HUES6 (cell line): Measurements from ENCODE around the gene FDX1.

ENCODE experiments used
- H3K27ac ChIP-seq: 2 replicates; pipeline ENCODE4 v1.7.0; 2013; ENCODE audit warnings: low read depth, mild to moderate bottlenecking, low read length, inconsistent platforms
- H3K27me3 ChIP-seq: 2 replicates; pipeline ENCODE4 v1.6.1; 2013; ENCODE audit warnings: low read length; ENCODE audit not compliant: control insufficient read depth, insufficient read depth
- H3K36me3 ChIP-seq: 2 replicates; pipeline ENCODE4 v1.6.1; 2013; ENCODE audit warnings: low read length; ENCODE audit not compliant: control insufficient read depth, insufficient read depth
- H3K4me1 ChIP-seq: 2 replicates; pipeline ENCODE4 v1.6.1; 2013; ENCODE audit warnings: low read length; ENCODE audit not compliant: control insufficient read depth, insufficient read depth
- H3K4me3 ChIP-seq: 2 replicates; pipeline ENCODE4 v1.5.1; 2013; ENCODE audit warnings: low read depth, low read length
- H3K9ac ChIP-seq: one replicate; pipeline ENCODE4 v1.6.1; 2013; ENCODE audit warnings: mild to moderate bottlenecking, low read length
- H3K9me3 ChIP-seq: 2 replicates; pipeline ENCODE4 v1.6.1; 2013; ENCODE audit warnings: low read depth, low read length; ENCODE audit not compliant: control insufficient read depth, insufficient read depth

FDX1 gene

DNA sequence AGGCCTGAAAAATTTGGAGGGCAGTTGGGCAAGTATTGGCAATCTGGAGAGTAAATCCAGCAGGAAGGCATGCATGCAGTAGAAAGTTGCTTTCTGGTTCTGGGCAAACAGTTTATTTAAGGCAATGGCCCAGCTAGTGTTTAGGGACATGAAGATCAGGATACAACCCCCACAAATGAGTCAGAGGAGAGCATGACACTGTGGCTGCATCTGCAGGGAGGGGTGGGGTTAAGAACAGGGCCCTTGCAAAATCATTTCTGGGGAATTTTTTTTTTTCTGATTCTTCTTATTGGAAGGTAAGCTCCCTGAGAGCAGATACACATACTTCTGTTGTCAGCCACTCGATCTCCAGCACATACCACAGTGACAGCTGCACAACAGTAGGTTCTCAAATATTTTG is 61.1 kb downstream of the FDX1 start:
- no peak overlapping the region for H3K27ac ChIP-seq
- H3K36me3 ChIP-seq, result no peaks in the 10 kb centered on the region
- H3K4me3 ChIP-seq, result no peak overlapping the region
- H3K9me3 ChIP-seq, result no peaks in the 10 kb centered on the region
- H3K9ac ChIP-seq, result no peak overlapping the region
- peaks cover 17% of the 10 kb centered on the region for H3K4me1 ChIP-seq
- H3K27me3 ChIP-seq, result no peaks in the 10 kb centered on the region

DNA sequence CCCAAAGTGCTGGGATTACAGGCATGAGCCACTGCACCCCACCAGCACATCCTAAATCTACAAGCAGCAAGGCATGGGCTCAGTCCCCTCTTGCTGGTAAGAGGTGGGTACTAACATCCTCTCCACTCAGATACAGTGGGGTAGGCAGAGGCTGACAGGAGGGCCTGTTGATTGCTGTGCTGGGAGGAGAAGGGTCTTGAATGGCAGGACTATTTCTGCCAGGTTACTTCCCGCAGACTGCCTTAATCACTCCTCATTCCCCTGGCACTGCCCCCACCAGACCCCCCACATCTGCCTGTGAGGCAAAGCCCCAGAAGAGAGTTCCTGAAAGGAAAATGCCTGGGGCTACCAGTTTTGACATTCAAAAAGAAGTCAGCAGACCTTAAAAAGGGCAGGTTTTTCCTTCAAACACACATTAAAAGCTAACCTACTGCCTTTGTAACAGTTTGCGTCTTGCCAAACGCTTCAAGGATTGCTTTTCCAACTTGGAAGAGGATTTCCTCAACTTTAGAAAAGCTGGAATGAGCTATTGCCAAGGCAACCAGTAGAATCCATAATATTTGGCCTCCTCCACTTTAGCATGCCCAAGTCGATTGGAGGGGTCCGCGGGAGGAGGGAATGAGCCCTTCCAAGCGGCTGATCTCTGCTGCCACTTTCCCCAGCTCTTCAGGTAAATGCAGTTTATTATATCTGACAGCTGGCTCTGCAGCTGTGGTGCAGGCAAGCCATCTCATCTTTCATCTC is 62.0 kb downstream of the FDX1 start:
- Histone ChIP-seq H3K9me3 (no peaks in the 10 kb centered on the region), H3K4me1 (peaks cover 17% of the 10 kb centered on the region), H3K9ac (no peak overlapping the region), H3K27me3 (no peaks in the 10 kb centered on the region), H3K36me3 (no peaks in the 10 kb centered on the region), H3K4me3 (no peak overlapping the region), H3K27ac (no peak overlapping the region)

- Histone ChIP-seq H3K27me3 (no peaks in the 10 kb centered on the region), H3K27ac (no peak overlapping the region), H3K4me3 (no peak overlapping the region), H3K4me1 (peaks cover 17% of the 10 kb centered on the region), H3K36me3 (no peaks in the 10 kb centered on the region), H3K9me3 (no peaks in the 10 kb centered on the region), H3K9ac (no peak overlapping the region)
Observed at GRCh38 chr11:110492321-110492685, 62.6 kb downstream of the FDX1 start.

GRCh38 chr11:110493346-110493745 is 63.6 kb downstream of the FDX1 start:
- no peak overlapping the region for H3K27ac ChIP-seq
- no peaks in the 10 kb centered on the region for H3K9me3 ChIP-seq
- no peaks in the 10 kb centered on the region for H3K27me3 ChIP-seq
- H3K36me3 ChIP-seq, result no peaks in the 10 kb centered on the region
- no peak overlapping the region for H3K9ac ChIP-seq
- H3K4me3 ChIP-seq, result no peak overlapping the region
- H3K4me1 ChIP-seq, result peaks cover 17% of the 10 kb centered on the region

DNA sequence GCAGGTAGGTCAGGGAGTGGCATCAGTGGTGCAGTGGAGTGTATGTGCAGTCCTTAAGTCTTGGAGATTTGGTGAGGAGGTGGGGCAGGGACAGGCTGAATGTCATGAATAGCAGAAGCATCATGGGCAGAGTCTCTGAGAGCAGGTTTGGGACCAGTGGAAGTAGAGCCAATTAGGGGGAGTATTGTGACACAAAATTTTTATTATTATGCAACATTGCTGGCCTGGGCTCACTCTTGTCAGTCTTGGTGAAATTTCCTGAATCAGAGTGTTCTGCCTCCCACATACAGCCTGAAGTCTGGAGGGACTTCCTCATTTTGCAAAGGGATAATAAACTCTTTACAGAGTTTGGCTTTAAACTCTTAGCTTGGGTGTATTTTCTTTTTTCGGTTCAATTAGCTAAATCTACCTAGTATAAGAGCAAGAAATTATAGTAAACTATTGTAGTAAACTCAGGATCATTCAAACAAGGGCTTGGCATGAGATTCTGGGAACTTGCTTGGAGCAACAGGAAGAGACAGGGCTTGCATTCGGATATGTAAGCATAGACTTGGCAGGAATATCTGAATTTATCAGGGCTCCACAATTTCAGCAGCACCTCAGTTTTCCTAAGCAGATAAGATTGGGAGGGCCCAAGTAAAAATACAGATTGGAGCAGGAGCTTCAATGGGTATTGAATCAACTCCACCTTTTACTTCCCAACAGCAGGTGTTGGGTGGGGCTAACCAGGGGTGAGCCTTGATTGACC is 67.7 kb downstream of the FDX1 start:
- H3K27ac ChIP-seq, result no peak overlapping the region
- no peak overlapping the region for H3K4me3 ChIP-seq
- H3K9me3 ChIP-seq, result no peaks in the 10 kb centered on the region
- H3K27me3 ChIP-seq, result no peaks in the 10 kb centered on the region
- peaks cover 2% of the 10 kb centered on the region; the same call in 1 of the 2 replicates for H3K4me1 ChIP-seq
- H3K36me3 ChIP-seq, result no peaks in the 10 kb centered on the region
- no peak overlapping the region for H3K9ac ChIP-seq

- Histone ChIP-seq H3K9ac (no peak overlapping the region), H3K27ac (no peak overlapping the region), H3K4me3 (no peak overlapping the region), H3K27me3 (no peaks in the 10 kb centered on the region), H3K36me3 (no peaks in the 10 kb centered on the region), H3K9me3 (no peaks in the 10 kb centered on the region), H3K4me1 (no peaks in the 10 kb centered on the region)
Observed at GRCh38 chr11:110501428-110501827, 71.7 kb downstream of the FDX1 start.

DNA sequence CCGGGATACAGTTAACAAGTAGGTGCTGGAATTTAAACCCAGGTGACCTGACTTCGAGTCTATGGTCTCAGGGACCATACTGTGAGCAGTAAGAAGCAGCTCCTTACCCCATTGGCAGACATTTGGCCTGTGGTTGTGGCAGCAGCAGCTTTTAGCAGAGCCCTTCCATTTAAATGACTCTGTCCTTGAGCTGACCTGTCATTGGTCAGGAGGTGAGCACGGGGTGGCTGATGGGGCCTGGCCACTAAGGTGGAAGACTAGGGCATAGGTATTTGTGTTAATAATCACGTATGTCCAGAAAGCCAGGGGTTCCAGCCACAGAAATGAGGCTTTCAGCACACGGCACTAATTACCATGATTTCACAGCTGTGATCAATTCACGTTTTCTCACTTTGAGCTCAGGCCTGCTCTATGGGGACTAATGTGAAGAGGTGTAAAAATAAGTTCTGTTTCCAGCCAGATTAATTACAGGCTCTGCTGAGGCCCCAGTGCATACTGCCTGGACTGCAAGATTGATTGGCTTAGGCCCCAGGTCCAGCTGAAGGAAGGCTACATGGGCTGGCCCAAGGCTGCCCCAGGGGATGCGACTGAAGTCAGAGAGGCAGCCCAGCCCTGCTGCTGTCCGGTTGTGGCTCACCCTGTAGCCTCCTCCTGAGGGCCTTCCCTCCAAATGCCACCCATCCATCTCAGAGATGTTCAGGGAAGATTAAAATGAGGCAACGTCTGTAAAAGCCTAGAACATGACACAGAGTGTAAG is 76.0 kb downstream of the FDX1 start:
- Histone ChIP-seq H3K4me1 (no peaks in the 10 kb centered on the region), H3K27ac (no peak overlapping the region), H3K36me3 (no peaks in the 10 kb centered on the region), H3K27me3 (no peaks in the 10 kb centered on the region), H3K4me3 (no peak overlapping the region), H3K9ac (no peak overlapping the region), H3K9me3 (no peaks in the 10 kb centered on the region)

- Histone ChIP-seq H3K4me1 (no peaks in the 10 kb centered on the region), H3K9me3 (no peaks in the 10 kb centered on the region), H3K4me3 (no peak overlapping the region), H3K27ac (no peak overlapping the region), H3K36me3 (no peaks in the 10 kb centered on the region), H3K27me3 (no peaks in the 10 kb centered on the region), H3K9ac (no peak overlapping the region)
Observed at GRCh38 chr11:110507328-110507727, 77.6 kb downstream of the FDX1 start.

DNA sequence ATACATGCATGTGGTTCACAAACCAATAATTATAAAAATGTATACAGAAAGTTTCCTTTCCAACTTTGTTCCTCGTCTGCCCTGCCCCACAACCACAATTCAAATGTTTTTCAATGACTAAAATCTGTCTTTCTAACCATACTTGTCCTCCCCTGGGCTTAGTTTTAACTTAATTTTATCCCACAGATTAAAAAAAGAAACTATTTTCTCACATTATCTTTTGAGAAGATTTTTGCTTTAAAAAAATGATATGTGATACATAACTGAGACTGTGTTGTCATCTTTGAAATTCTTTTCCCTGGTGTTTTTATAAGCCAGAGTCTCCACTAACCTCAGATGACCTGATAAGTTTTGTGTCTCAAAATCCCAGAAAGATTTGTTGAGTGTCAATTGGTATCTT is 79.0 kb downstream of the FDX1 start:
- H3K4me3 ChIP-seq, result no peak overlapping the region
- no peak overlapping the region for H3K27ac ChIP-seq
- no peaks in the 10 kb centered on the region for H3K27me3 ChIP-seq
- no peaks in the 10 kb centered on the region for H3K9me3 ChIP-seq
- H3K9ac ChIP-seq, result no peak overlapping the region
- no peaks in the 10 kb centered on the region for H3K36me3 ChIP-seq
- H3K4me1 ChIP-seq, result no peaks in the 10 kb centered on the region

DNA sequence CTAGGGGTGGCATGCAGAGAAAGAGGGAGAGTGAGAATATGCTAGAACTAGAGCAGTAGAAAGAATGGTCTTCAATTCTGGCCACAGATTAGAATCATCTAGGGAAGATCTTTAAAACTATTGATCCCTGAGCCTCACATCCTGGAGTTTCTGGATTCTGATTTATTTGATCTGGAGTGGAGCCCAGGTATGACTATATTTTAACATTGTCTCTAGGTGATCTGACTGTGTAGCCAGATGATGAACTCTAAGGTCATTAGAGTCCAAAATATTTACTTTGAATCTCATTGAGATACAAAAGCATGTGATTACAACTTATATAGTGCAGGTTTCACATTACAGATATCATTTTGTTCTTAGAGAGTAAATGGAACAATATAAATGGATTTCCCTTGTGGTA is 79.7 kb downstream of the FDX1 start:
- H3K4me3 ChIP-seq, result no peak overlapping the region
- H3K27ac ChIP-seq, result no peak overlapping the region
- no peaks in the 10 kb centered on the region for H3K27me3 ChIP-seq
- H3K36me3 ChIP-seq, result no peaks in the 10 kb centered on the region
- no peaks in the 10 kb centered on the region for H3K4me1 ChIP-seq
- H3K9ac ChIP-seq, result no peak overlapping the region
- H3K9me3 ChIP-seq, result no peaks in the 10 kb centered on the region

- Histone ChIP-seq H3K27me3 (no peaks in the 10 kb centered on the region), H3K4me1 (no peaks in the 10 kb centered on the region), H3K9ac (no peak overlapping the region), H3K36me3 (no peaks in the 10 kb centered on the region), H3K9me3 (peaks cover 6% of the 10 kb centered on the region; the same call in 1 of the 2 replicates), H3K4me3 (no peak overlapping the region), H3K27ac (no peak overlapping the region)
Observed at GRCh38 chr11:110512026-110512425, 82.3 kb downstream of the FDX1 start.
